SU-DHL-6 (cell line): ENCODE results near the gene PXK.

Experiments used
- EZH2phosphoT487 ChIP-seq: fragments of 200-600 bp; sonication (generic), shearing (Covaris generic); conservative IDR thresholded peaks from 2 replicates; pipeline ENCODE4 v1.6.1; 2018; ENCODE audit warnings: mild to moderate bottlenecking, antibody characterized with exemption, low read length, moderate library complexity, mixed read lengths
- TF ChIP-seq, protein P1 (sequence below): fragments of 200-600 bp; sonication (generic); IDR thresholded peaks from one replicate; pipeline ENCODE4 v1.5.1; 2017; ENCODE audit warnings: antibody characterized with exemption, mild to moderate bottlenecking, low read length, moderate library complexity; ENCODE audit not compliant: insufficient read depth, poor library complexity, severe bottlenecking

GRCh38 chr3:58324391-58325390 lies 8.0 kb upstream of the PXK start:
- TF ChIP-seq, protein P1, sequence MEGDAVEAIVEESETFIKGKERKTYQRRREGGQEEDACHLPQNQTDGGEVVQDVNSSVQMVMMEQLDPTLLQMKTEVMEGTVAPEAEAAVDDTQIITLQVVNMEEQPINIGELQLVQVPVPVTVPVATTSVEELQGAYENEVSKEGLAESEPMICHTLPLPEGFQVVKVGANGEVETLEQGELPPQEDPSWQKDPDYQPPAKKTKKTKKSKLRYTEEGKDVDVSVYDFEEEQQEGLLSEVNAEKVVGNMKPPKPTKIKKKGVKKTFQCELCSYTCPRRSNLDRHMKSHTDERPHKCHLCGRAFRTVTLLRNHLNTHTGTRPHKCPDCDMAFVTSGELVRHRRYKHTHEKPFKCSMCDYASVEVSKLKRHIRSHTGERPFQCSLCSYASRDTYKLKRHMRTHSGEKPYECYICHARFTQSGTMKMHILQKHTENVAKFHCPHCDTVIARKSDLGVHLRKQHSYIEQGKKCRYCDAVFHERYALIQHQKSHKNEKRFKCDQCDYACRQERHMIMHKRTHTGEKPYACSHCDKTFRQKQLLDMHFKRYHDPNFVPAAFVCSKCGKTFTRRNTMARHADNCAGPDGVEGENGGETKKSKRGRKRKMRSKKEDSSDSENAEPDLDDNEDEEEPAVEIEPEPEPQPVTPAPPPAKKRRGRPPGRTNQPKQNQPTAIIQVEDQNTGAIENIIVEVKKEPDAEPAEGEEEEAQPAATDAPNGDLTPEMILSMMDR, result no peak
- TF ChIP-seq EZH2phosphoT487, result no peak
